CD4-positive, alpha-beta T cell treated with Interleukin-17A for 1 hour (primary cell): ENCODE results near the gene ARHGEF5.
"Not testable (repeated sequence)": the region's sequence is repeated elsewhere in the genome, so short reads cannot be mapped to it uniquely, and the experiment has no call there.

ENCODE experiments used
- DNase-seq: peaks from one replicate; pipeline ENCODE4 v3.0.0-alpha.2; 2020

Gene ARHGEF5

GRCh38 chr7:144384555-144385245 is 29.5 kb downstream of the ARHGEF5 start:
- no peak for DNase-seq

- DNase-seq: no peak
Observed at GRCh38 chr7:144386741-144387140, 31.5 kb downstream of the ARHGEF5 start.

- DNase-seq: no peak
Observed at GRCh38 chr7:144388950-144389349, 33.7 kb downstream of the ARHGEF5 start.

GRCh38 chr7:144390481-144390880 is 35.3 kb downstream of the ARHGEF5 start:
- no peak for DNase-seq

GRCh38 chr7:144391014-144391413 is 35.8 kb downstream of the ARHGEF5 start:
- no peak for DNase-seq

- peak; percentile 71 for DNase-seq
Observed at GRCh38 chr7:144391823-144392255, 36.6 kb downstream of the ARHGEF5 start.

- DNase-seq: no peak
Observed at GRCh38 chr7:144397086-144397485, 41.9 kb downstream of the ARHGEF5 start.

- no peak for DNase-seq
Observed at GRCh38 chr7:144398291-144398690, 43.1 kb downstream of the ARHGEF5 start.

- DNase-seq: no peak
Observed at GRCh38 chr7:144398911-144399310, 43.7 kb downstream of the ARHGEF5 start.

- no peak for DNase-seq
Observed at GRCh38 chr7:144399946-144400345, 44.7 kb downstream of the ARHGEF5 start.

GRCh38 chr7:144401490-144401889 is 46.3 kb downstream of the ARHGEF5 start:
- DNase-seq: no peak

- DNase-seq: no peak
Observed at GRCh38 chr7:144403102-144403501, 47.9 kb downstream of the ARHGEF5 start.

GRCh38 chr7:144403649-144404061 is 48.5 kb downstream of the ARHGEF5 start, which contains the start of gene NOBOX:
Gene NOBOX, minus strand, starts transcription at chr7:144403693.
- no peak for DNase-seq

- no peak for DNase-seq
Observed at GRCh38 chr7:144404946-144405345, 49.7 kb downstream of the ARHGEF5 start.

GRCh38 chr7:144407266-144407931 is 52.2 kb downstream of the ARHGEF5 start:
- DNase-seq: no peak

GRCh38 chr7:144408121-144408520 is 52.9 kb downstream of the ARHGEF5 start:
- DNase-seq: no peak

GRCh38 chr7:144410441-144410840 is 55.2 kb downstream of the ARHGEF5 start:
- no peak for DNase-seq

GRCh38 chr7:144414815-144415214 is 59.6 kb downstream of the ARHGEF5 start:
- no peak for DNase-seq

- no peak for DNase-seq
Observed at GRCh38 chr7:144415858-144416257, 60.7 kb downstream of the ARHGEF5 start.

GRCh38 chr7:144416341-144416740 is 61.1 kb downstream of the ARHGEF5 start:
- no peak for DNase-seq

- not testable (repeated sequence) for DNase-seq
Observed at GRCh38 chr7:144418931-144419330, 63.7 kb downstream of the ARHGEF5 start.

GRCh38 chr7:144427539-144427938 is 72.3 kb downstream of the ARHGEF5 start:
- not testable (repeated sequence) for DNase-seq

GRCh38 chr7:144428431-144428830 is 73.2 kb downstream of the ARHGEF5 start:
- no peak for DNase-seq
